Activated naive CD4-positive, alpha-beta T cell treated with anti-CD3 and anti-CD28 coated beads for 36 hours (primary cell): ENCODE data around the gene NR3C1. TPM values are rescaled to one million over a fixed set of nuclear protein-coding genes. Genes with fewer than 3 reads are reported as not detected.

Source experiments
- CTCF ChIA-PET: fragments of 350-600 bp; sonication (Branson Sonifier 250); formaldehyde crosslinking; loops from one replicate; lab custom pipeline; 2021; ENCODE audit warnings: antibody characterized with exemption; lab: Charles Lee
- DNase-seq: peaks from one replicate; pipeline ENCODE4 v3.0.0-alpha.2; 2020
- H3K27ac Mint-ChIP-seq: one replicate; pipeline ENCODE4 v1.8.0; 2021; ENCODE audit warnings: mild to moderate bottlenecking, mixed read lengths
- H3K27me3 Mint-ChIP-seq: one replicate; pipeline ENCODE4 v1.8.0; 2021; ENCODE audit warnings: low read depth, mixed read lengths
- H3K36me3 Mint-ChIP-seq: one replicate; pipeline ENCODE4 v1.8.0; 2021; ENCODE audit warnings: low read depth, mixed read lengths
- H3K4me1 Mint-ChIP-seq: one replicate; pipeline ENCODE4 v1.8.0; 2021; ENCODE audit warnings: low read depth, mixed read lengths
- H3K4me3 Mint-ChIP-seq: one replicate; pipeline ENCODE4 v1.8.0; 2021; ENCODE audit warnings: mild to moderate bottlenecking, moderate library complexity, mixed read lengths
- H3K9me3 Mint-ChIP-seq: one replicate; pipeline ENCODE4 v1.8.0; 2021; ENCODE audit warnings: mixed read lengths
- intact Hi-C: fragments of 100-400 bp; cut with micrococcal nuclease; formaldehyde crosslinking; loops from one replicate; pipeline ENCODE4 v1.15.1; 2023
- total RNA-seq, 2 experiments: library from RNA; stranded (reverse); gene quantifications; one replicate each; pipeline ENCODE4 v1.2.3, GENCODE V29; 2021

The NR3C1 gene
- total RNA-seq, 2 experiments from 2014 or later: 41.8 to 42.9 TPM

GRCh38 chr5:143251946-143252345 is 151.5 kb downstream of the NR3C1 start:
- Mint-ChIP-seq H3K36me3 (no peaks in the 10 kb centered on the region), H3K27ac (no peak overlapping the region), H3K4me3 (no peak overlapping the region), H3K9me3 (no peaks in the 10 kb centered on the region), H3K4me1 (no peaks in the 10 kb centered on the region), H3K27me3 (no peaks in the 10 kb centered on the region)
- CTCF ChIA-PET: no interaction called here
- intact Hi-C loops: no loop called here
- no peak for DNase-seq

GRCh38 chr5:143251190-143251589 is 152.3 kb downstream of the NR3C1 start:
- no peaks in the 10 kb centered on the region for H3K27me3 Mint-ChIP-seq
- CTCF ChIA-PET: no interaction called here
- no peaks in the 10 kb centered on the region for H3K9me3 Mint-ChIP-seq
- no peak overlapping the region for H3K4me3 Mint-ChIP-seq
- H3K36me3 Mint-ChIP-seq: no peaks in the 10 kb centered on the region
- intact Hi-C loops: no loop called here
- no peak for DNase-seq
- no peak overlapping the region for H3K27ac Mint-ChIP-seq
- H3K4me1 Mint-ChIP-seq: no peaks in the 10 kb centered on the region

- Mint-ChIP-seq H3K27ac (no peak overlapping the region), H3K9me3 (peaks cover 11% of the 10 kb centered on the region), H3K27me3 (no peaks in the 10 kb centered on the region), H3K4me3 (no peak overlapping the region), H3K4me1 (no peaks in the 10 kb centered on the region), H3K36me3 (no peaks in the 10 kb centered on the region)
- no peak for DNase-seq
- intact Hi-C loops: no loop called here
- CTCF ChIA-PET: interaction anchor here (0.6 kb wide), 1 partner anchor 455 kb away, joined by 3 read pairs; no protein-coding TSS in a partner anchor
Observed at GRCh38 chr5:143249851-143250250, 153.6 kb downstream of the NR3C1 start.

GRCh38 chr5:143248822-143249579 is 154.5 kb downstream of the NR3C1 start:
- Mint-ChIP-seq H3K36me3 (no peaks in the 10 kb centered on the region), H3K4me1 (no peaks in the 10 kb centered on the region), H3K9me3 (peaks cover 11% of the 10 kb centered on the region), H3K4me3 (no peak overlapping the region), H3K27ac (no peak overlapping the region), H3K27me3 (no peaks in the 10 kb centered on the region)
- DNase-seq: no peak
- CTCF ChIA-PET: no interaction called here
- intact Hi-C loops: no loop called here

- Mint-ChIP-seq H3K4me3 (no peak overlapping the region), H3K9me3 (peaks cover 11% of the 10 kb centered on the region), H3K36me3 (no peaks in the 10 kb centered on the region), H3K27ac (no peak overlapping the region), H3K4me1 (no peaks in the 10 kb centered on the region), H3K27me3 (no peaks in the 10 kb centered on the region)
- CTCF ChIA-PET: no interaction called here
- intact Hi-C loops: no loop called here
- DNase-seq: no peak
Observed at GRCh38 chr5:143248391-143248790, 155.1 kb downstream of the NR3C1 start.

GRCh38 chr5:143247134-143247815 is 156.2 kb downstream of the NR3C1 start:
- intact Hi-C loops: no loop called here
- no peaks in the 10 kb centered on the region for H3K4me1 Mint-ChIP-seq
- no peak overlapping the region for H3K27ac Mint-ChIP-seq
- H3K36me3 Mint-ChIP-seq: no peaks in the 10 kb centered on the region
- DNase-seq: no peak
- no peak overlapping the region for H3K4me3 Mint-ChIP-seq
- CTCF ChIA-PET: interaction anchor here (0.7 kb wide), 1 partner anchor 94 kb away, joined by 3 read pairs; no protein-coding TSS in a partner anchor
- peaks cover 11% of the 10 kb centered on the region for H3K9me3 Mint-ChIP-seq
- H3K27me3 Mint-ChIP-seq: no peaks in the 10 kb centered on the region

GRCh38 chr5:143245929-143246561 is 157.4 kb downstream of the NR3C1 start:
- intact Hi-C loops: no loop called here
- Mint-ChIP-seq H3K4me3 (no peak overlapping the region), H3K4me1 (no peaks in the 10 kb centered on the region), H3K36me3 (no peaks in the 10 kb centered on the region), H3K9me3 (peaks cover 11% of the 10 kb centered on the region), H3K27me3 (no peaks in the 10 kb centered on the region), H3K27ac (no peak overlapping the region)
- CTCF ChIA-PET: no interaction called here
- DNase-seq: no peak

GRCh38 chr5:143244990-143245389 is 158.5 kb downstream of the NR3C1 start:
- intact Hi-C loops: no loop called here
- H3K27ac Mint-ChIP-seq: no peak overlapping the region
- no peak overlapping the region for H3K4me3 Mint-ChIP-seq
- CTCF ChIA-PET: no interaction called here
- no peak for DNase-seq
- no peaks in the 10 kb centered on the region for H3K27me3 Mint-ChIP-seq
- no peaks in the 10 kb centered on the region for H3K4me1 Mint-ChIP-seq
- peaks cover 11% of the 10 kb centered on the region for H3K9me3 Mint-ChIP-seq
- H3K36me3 Mint-ChIP-seq: no peaks in the 10 kb centered on the region

GRCh38 chr5:143244000-143244736 is 159.3 kb downstream of the NR3C1 start:
- no peaks in the 10 kb centered on the region for H3K27me3 Mint-ChIP-seq
- intact Hi-C loops: no loop called here
- CTCF ChIA-PET: no interaction called here

GRCh38 chr5:143243103-143243502 is 160.4 kb downstream of the NR3C1 start:
- no peak for DNase-seq

More at GRCh38 chr5:143244000-143244736, 159.3 kb downstream of the NR3C1 start:
- DNase-seq: no peak
- Mint-ChIP-seq H3K27ac (no peak overlapping the region), H3K4me3 (no peak overlapping the region), H3K9me3 (peaks cover 11% of the 10 kb centered on the region), H3K36me3 (no peaks in the 10 kb centered on the region), H3K4me1 (no peaks in the 10 kb centered on the region)

GRCh38 chr5:143241892-143242291 is 161.6 kb downstream of the NR3C1 start:
- Mint-ChIP-seq H3K4me3 (no peak overlapping the region), H3K9me3 (peaks cover 11% of the 10 kb centered on the region), H3K27ac (no peak overlapping the region), H3K27me3 (no peaks in the 10 kb centered on the region), H3K4me1 (no peaks in the 10 kb centered on the region), H3K36me3 (no peaks in the 10 kb centered on the region)
- CTCF ChIA-PET: no interaction called here
- DNase-seq: no peak
- intact Hi-C loops: no loop called here

More at GRCh38 chr5:143243103-143243502, 160.4 kb downstream of the NR3C1 start:
- H3K27me3 Mint-ChIP-seq: no peaks in the 10 kb centered on the region
- CTCF ChIA-PET: no interaction called here
- peaks cover 11% of the 10 kb centered on the region for H3K9me3 Mint-ChIP-seq
- H3K27ac Mint-ChIP-seq: no peak overlapping the region
- no peaks in the 10 kb centered on the region for H3K4me1 Mint-ChIP-seq
- no peaks in the 10 kb centered on the region for H3K36me3 Mint-ChIP-seq
- no peak overlapping the region for H3K4me3 Mint-ChIP-seq
- intact Hi-C loops: no loop called here
